Osteoblast (primary cell): Measurements from ENCODE around the gene COMMD1. TPM values are rescaled to one million over a fixed set of nuclear protein-coding genes. Genes with fewer than 3 reads are reported as not detected.
A peak's percentile ranks its signal among the peaks of the same experiment; 100 is the strongest.

Experiments
- DNase-seq: peaks from one replicate; pipeline ENCODE4 v3.0.0; 2011; ENCODE audit warnings: low spot score, mixed read lengths; ENCODE audit not compliant: insufficient read length; ENCODE audit errors: missing footprints
- H2AFZ ChIP-seq: 2 replicates; pipeline ENCODE4 v1.6.0; 2011; ENCODE audit warnings: mild to moderate bottlenecking, low read length
- H3K27ac ChIP-seq: 2 replicates; pipeline ENCODE4 v1.5.1; 2011; ENCODE audit warnings: mild to moderate bottlenecking, low read depth, low read length, moderate library complexity
- H3K27me3 ChIP-seq: 2 replicates; pipeline ENCODE4 v1.6.0; 2012; ENCODE audit warnings: mild to moderate bottlenecking, control low read depth, inconsistent platforms, low read length, moderate library complexity; ENCODE audit not compliant: insufficient read depth
- H3K36me3 ChIP-seq: 2 replicates; pipeline ENCODE4 v1.5.1; 2011; ENCODE audit warnings: mild to moderate bottlenecking, low read length, control low read depth, moderate library complexity; ENCODE audit not compliant: insufficient read depth
- H3K4me1 ChIP-seq: 2 replicates; pipeline ENCODE4 v1.5.1; 2011; ENCODE audit warnings: mild to moderate bottlenecking, low read length, control low read depth, moderate library complexity; ENCODE audit not compliant: insufficient read depth
- H3K4me2 ChIP-seq: 2 replicates; pipeline ENCODE4 v1.6.0; 2011; ENCODE audit warnings: mild to moderate bottlenecking, low read length; ENCODE audit not compliant: insufficient read depth
- H3K4me3 ChIP-seq: fragments of 200-600 bp; sonication (generic); 3 replicates; pipeline ENCODE4 v1.5.1; 2012; ENCODE audit warnings: mild to moderate bottlenecking, low read length, inconsistent platforms; ENCODE audit not compliant: insufficient read depth
- H3K79me2 ChIP-seq: 2 replicates; pipeline ENCODE4 v1.6.0; 2012; ENCODE audit warnings: mild to moderate bottlenecking, low read length, control low read depth, inconsistent platforms; ENCODE audit not compliant: insufficient read depth
- H3K9me3 ChIP-seq: 2 replicates; pipeline ENCODE4 v1.5.1; 2011; ENCODE audit warnings: low read depth, low read length, control low read depth
- H4K20me1 ChIP-seq: 2 replicates; pipeline ENCODE4 v1.6.0; 2012; ENCODE audit warnings: mild to moderate bottlenecking, low read length, control low read depth; ENCODE audit not compliant: insufficient read depth
- CTCF ChIP-seq: IDR thresholded peaks from 2 replicates; pipeline ENCODE4 v1.5.1; 2011; ENCODE audit warnings: mild to moderate bottlenecking, low read depth, low read length, moderate library complexity; ENCODE audit errors: extremely low read depth
- total RNA-seq: library from RNA; depleted of rRNA; stranded (reverse); fragments of >200 nt; gene quantifications from 2 replicates; pipeline ENCODE4 v1.2.3, GENCODE V29; 2012

COMMD1 gene
- total RNA-seq, 1 donor = 51.8 TPM

GRCh38 chr2:61888267-61889055, 17.0 kb upstream of the COMMD1 start, which contains the start of gene CCT4:
TSS of gene CCT4 (minus strand) at chr2:61888656. CDS start at chr2:61888507, 149 bp downstream.
- H3K4me3 ChIP-seq = peak within 1 kb of the TSS; percentile 100
- peak within 1 kb of the TSS; percentile 91 for H3K4me2 ChIP-seq
- peaks cover 8% of the 10 kb centered on the region for H3K4me1 ChIP-seq
- peak; percentile 89 for DNase-seq
- peaks cover 17% of the 10 kb centered on the region for H3K36me3 ChIP-seq
- H2AFZ ChIP-seq = peak within 1 kb of the TSS; percentile 94
- H4K20me1 ChIP-seq = peaks cover 38% of the 10 kb centered on the region
- TF ChIP-seq CTCF = no peak
- no peaks in the 10 kb centered on the region for H3K27me3 ChIP-seq
- H3K9me3 ChIP-seq = no peaks in the 10 kb centered on the region
- peaks cover 48% of the 10 kb centered on the region for H3K79me2 ChIP-seq
- H3K27ac ChIP-seq = peak within 1 kb of the TSS; percentile 99

- H2AFZ ChIP-seq = no peak overlapping the region
- no peaks in the 10 kb centered on the region for H3K4me1 ChIP-seq
- peak; percentile 56 for TF ChIP-seq CTCF
- H3K79me2 ChIP-seq = no peaks in the 10 kb centered on the region
- DNase-seq = no peak
- no peaks in the 10 kb centered on the region for H3K9me3 ChIP-seq
- H3K27ac ChIP-seq = no peak overlapping the region
- no peak overlapping the region for H3K4me2 ChIP-seq
- no peaks in the 10 kb centered on the region for H3K36me3 ChIP-seq
- H3K4me3 ChIP-seq = no peak overlapping the region
- H3K27me3 ChIP-seq = no peaks in the 10 kb centered on the region
- no peaks in the 10 kb centered on the region for H4K20me1 ChIP-seq
Measured at GRCh38 chr2:61898810-61899209, 6.7 kb upstream of the COMMD1 start.

DNA sequence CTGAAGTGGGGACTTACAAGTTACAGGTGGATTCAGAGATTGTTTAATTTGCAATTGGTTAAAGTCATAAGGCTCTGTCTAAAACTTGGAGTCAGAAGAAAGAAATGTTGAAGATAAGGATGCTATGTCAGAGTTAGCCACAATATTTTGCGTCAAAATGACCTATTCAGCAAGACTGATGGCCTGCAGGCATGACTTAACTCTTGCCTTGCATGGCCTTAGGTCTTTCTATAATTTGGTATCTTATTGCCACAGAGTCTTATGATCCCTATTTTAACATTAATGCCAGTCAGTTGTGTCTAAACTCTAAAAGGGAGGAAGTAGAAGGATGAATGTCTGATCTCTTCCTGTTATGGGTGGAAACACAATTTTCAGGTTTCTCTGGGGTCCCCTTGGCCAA, 5.2 kb upstream of the COMMD1 start:
- no peak overlapping the region for H3K27ac ChIP-seq
- no peak overlapping the region for H3K4me3 ChIP-seq
- H3K36me3 ChIP-seq = no peaks in the 10 kb centered on the region
- H3K9me3 ChIP-seq = no peaks in the 10 kb centered on the region
- no peaks in the 10 kb centered on the region for H3K27me3 ChIP-seq
- H3K4me1 ChIP-seq = no peaks in the 10 kb centered on the region
- no peak overlapping the region for H3K4me2 ChIP-seq
- H3K79me2 ChIP-seq = peaks cover 3% of the 10 kb centered on the region
- no peak overlapping the region for H2AFZ ChIP-seq
- no peak for TF ChIP-seq CTCF
- no peaks in the 10 kb centered on the region for H4K20me1 ChIP-seq
- no peak for DNase-seq

GRCh38 chr2:61906186-61906470, 654 bp downstream of the COMMD1 start:
- DNase-seq = no peak
- Histone ChIP-seq H4K20me1 (no peaks in the 10 kb centered on the region), H3K4me3 (peak overlapping the region; percentile 96), H2AFZ (peak overlapping the region; percentile 100), H3K4me1 (peaks cover 10% of the 10 kb centered on the region), H3K79me2 (peaks cover 35% of the 10 kb centered on the region), H3K36me3 (no peaks in the 10 kb centered on the region), H3K27ac (peak overlapping the region; percentile 68), H3K4me2 (peak overlapping the region; percentile 99), H3K9me3 (no peaks in the 10 kb centered on the region), H3K27me3 (no peaks in the 10 kb centered on the region)
- no peak for TF ChIP-seq CTCF
